Gastrocnemius medialis (tissue), 4 donors: ENCODE results near the gene LTA. TPM values are rescaled to one million over a fixed set of nuclear protein-coding genes. Genes with fewer than 3 reads are reported as not detected.

Experiments used
- ATAC-seq, 2 donors: fragments of 150-250 bp; one replicate each; pipeline ENCODE4 v1.9.1; 2016
- DNase-seq, 2 donors: peaks; one replicate each; pipeline ENCODE4 v3.0.0-alpha.2; 2019
- H3K27ac ChIP-seq, 4 donors: fragments of 200-600 bp; sonication (generic); 1 replicate in 1 of 4; 2 replicates in 3 of 4; pipeline ENCODE4 v1.5.1; 2016 to 2018; ENCODE audit warnings: mild to moderate bottlenecking in 2 of 4, moderate library complexity in 1 of 4
- H3K27me3 ChIP-seq, 3 donors: fragments of 200-600 bp; sonication (generic) in 2 of 3; 1 replicate in 1 of 3; 2 replicates in 2 of 3; pipeline versions ENCODE4 v1.5.1 to v1.6.0; 2016 to 2019; ENCODE audit warnings: mild to moderate bottlenecking in 1 of 3, moderate library complexity in 1 of 3
- H3K36me3 ChIP-seq, 2 donors: fragments of 200-600 bp; sonication (generic) in 1 of 2; one replicate each; pipeline ENCODE4 v1.5.1; 2017 to 2018
- H3K4me1 ChIP-seq, 2 donors: fragments of 200-600 bp; sonication (generic) in 1 of 2; one replicate each; pipeline ENCODE4 v1.5.1; 2016 to 2017; ENCODE audit warnings: mild to moderate bottlenecking in 2 of 2
- H3K4me3 ChIP-seq, 4 donors: fragments of 200-600 bp; sonication (generic) in 3 of 4; 1 replicate in 1 of 4; 2 replicates in 3 of 4; pipeline ENCODE4 v1.5.1; 2016 to 2019; ENCODE audit warnings: mild to moderate bottlenecking in 2 of 4
- H3K9me3 ChIP-seq, 3 donors: fragments of 200-600 bp; sonication (generic) in 2 of 3; 1 replicate in 1 of 3; 2 replicates in 2 of 3; pipeline ENCODE4 v1.5.1; 2016 to 2019
- POLR2A ChIP-seq, 2 donors: fragments of 450-650 bp; IDR thresholded peaks; one replicate each; pipeline ENCODE4 v1.6.1; 2017; ENCODE audit warnings: antibody characterized with exemption in 2 of 2, mild to moderate bottlenecking in 2 of 2, moderate library complexity in 2 of 2
- in situ Hi-C, 4 donors: fragments of 200-750 bp; cut with MboI; loops; one replicate each; pipeline versions ENCODE4 v1.15.0 to v1.8.0; 2017; ENCODE audit warnings: low sequenced_read_pairs in 4 of 4
- intact Hi-C: fragments of 100-400 bp; cut with DNase I; formaldehyde crosslinking; loops from one replicate; pipeline ENCODE4 v1.15.1; 2023; ENCODE audit warnings: low total_unique reads
- total RNA-seq, 4 donors: library from RNA; depleted of rRNA; stranded (reverse); fragments of >200 nt; gene quantifications; one replicate each; pipeline versions ENCODE4 v1.1.0 to v1.2.3, GENCODE V29; 2016
- TF ChIP-seq, protein P1 (sequence below), 5 experiments: fragments of 450-650 bp in 3 of 5; fragments of 200-600 bp in 2 of 5; sonication (generic) in 2 of 5; IDR thresholded peaks in 4 of 5; conservative IDR thresholded peaks in 1 of 5; 1 replicate in 4 of 5; 2 replicates in 1 of 5; pipeline ENCODE4 v1.5.1; 2016 to 2019; ENCODE audit warnings: antibody characterized with exemption in 5 of 5, mild to moderate bottlenecking in 3 of 5, moderate library complexity in 3 of 5

The LTA gene
- total RNA-seq, 4 donors from 2014 or later = not detected

- intact Hi-C loops = loop anchor here (1.0 kb wide), 2 partner anchors 17 to 35 kb away; partner anchors contain the start of gene ATP6V1G2
- peak; percentile 9 to 18 for ATAC-seq
- DNase-seq = no peak
- Histone ChIP-seq H3K27me3 (no peaks in the 10 kb centered on the region), H3K4me3 (peak overlapping the region; percentile 67 to 96 (median 90)), H3K27ac (peak overlapping the region; percentile 74 to 84 (median 77)), H3K36me3 (no peaks in the 10 kb centered on the region), H3K4me1 (peaks cover 0 to 5% of the 10 kb centered on the region in 2 donors), H3K9me3 (no peaks in the 10 kb centered on the region)
- TF ChIP-seq, protein P1, sequence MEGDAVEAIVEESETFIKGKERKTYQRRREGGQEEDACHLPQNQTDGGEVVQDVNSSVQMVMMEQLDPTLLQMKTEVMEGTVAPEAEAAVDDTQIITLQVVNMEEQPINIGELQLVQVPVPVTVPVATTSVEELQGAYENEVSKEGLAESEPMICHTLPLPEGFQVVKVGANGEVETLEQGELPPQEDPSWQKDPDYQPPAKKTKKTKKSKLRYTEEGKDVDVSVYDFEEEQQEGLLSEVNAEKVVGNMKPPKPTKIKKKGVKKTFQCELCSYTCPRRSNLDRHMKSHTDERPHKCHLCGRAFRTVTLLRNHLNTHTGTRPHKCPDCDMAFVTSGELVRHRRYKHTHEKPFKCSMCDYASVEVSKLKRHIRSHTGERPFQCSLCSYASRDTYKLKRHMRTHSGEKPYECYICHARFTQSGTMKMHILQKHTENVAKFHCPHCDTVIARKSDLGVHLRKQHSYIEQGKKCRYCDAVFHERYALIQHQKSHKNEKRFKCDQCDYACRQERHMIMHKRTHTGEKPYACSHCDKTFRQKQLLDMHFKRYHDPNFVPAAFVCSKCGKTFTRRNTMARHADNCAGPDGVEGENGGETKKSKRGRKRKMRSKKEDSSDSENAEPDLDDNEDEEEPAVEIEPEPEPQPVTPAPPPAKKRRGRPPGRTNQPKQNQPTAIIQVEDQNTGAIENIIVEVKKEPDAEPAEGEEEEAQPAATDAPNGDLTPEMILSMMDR (IDR thresholded peaks at IDR 0.05 in 4 of 5, conservative IDR thresholded peaks at IDR 0.05 in 1 of 5) = no peak
- no peak for TF ChIP-seq POLR2A (IDR thresholded peaks at IDR 0.05)
- in situ Hi-C loops = no loop called here
These were observed 9.5 kb downstream of the LTA start for GRCh38 chr6:31581434-31582229.

- no peak for ATAC-seq
- no peak for DNase-seq
- TF ChIP-seq, protein P1 (IDR thresholded peaks at IDR 0.05 in 4 of 5, conservative IDR thresholded peaks at IDR 0.05 in 1 of 5) = no peak
- TF ChIP-seq POLR2A (IDR thresholded peaks at IDR 0.05) = no peak
- H3K27ac ChIP-seq = peak within 1 kb of the TSS; percentile 74 to 84 (median 77)
- no peaks in the 10 kb centered on the region for H3K36me3 ChIP-seq
- H3K27me3 ChIP-seq = no peaks in the 10 kb centered on the region
- H3K4me3 ChIP-seq = peak within 1 kb of the TSS; percentile 67 to 96 (median 90)
- in situ Hi-C loops (no loop called here), intact Hi-C loops (no loop called here)
- no peaks in the 10 kb centered on the region for H3K9me3 ChIP-seq
- peaks cover 0 to 5% of the 10 kb centered on the region in 2 donors for H3K4me1 ChIP-seq
These were observed 10.1 kb downstream of the LTA start, which contains the start of gene LTB for GRCh38 chr6:31582230-31582643. TSS of gene LTB (minus strand) at chr6:31582424. CDS start at chr6:31582417, 7 bp downstream.

DNA sequence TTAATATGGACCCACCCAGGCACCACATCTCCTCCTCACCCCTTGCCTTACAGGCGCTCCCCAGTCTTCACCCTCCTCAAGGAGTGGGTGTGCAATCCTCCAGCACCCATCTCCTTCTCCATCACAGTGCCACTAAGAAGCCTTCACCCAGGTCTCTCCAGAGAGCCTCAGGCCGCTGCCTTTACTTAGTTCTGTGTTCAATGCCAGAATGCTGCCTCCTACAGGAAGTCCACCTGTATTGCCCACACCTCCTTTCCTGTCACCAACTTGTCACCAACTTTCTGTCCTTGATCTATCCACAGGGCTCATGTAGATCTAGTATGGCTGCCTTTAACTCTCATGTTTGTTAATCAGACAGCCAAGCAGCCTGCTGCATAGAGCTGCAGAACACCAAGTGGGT is 13.4 kb downstream of the LTA start:
- H3K4me3 ChIP-seq = no peak overlapping the region
- DNase-seq = no peak
- peaks cover 0 to 5% (median 0%) of the 10 kb centered on the region in 3 donors for H3K27me3 ChIP-seq
- H3K9me3 ChIP-seq = no peaks in the 10 kb centered on the region
- no peaks in the 10 kb centered on the region for H3K36me3 ChIP-seq
- TF ChIP-seq POLR2A (IDR thresholded peaks at IDR 0.05) = no peak
- TF ChIP-seq, protein P1 (IDR thresholded peaks at IDR 0.05 in 4 of 5, conservative IDR thresholded peaks at IDR 0.05 in 1 of 5) = no peak
- intact Hi-C loops = no loop called here
- in situ Hi-C loops = no loop called here
- no peak for ATAC-seq
- H3K4me1 ChIP-seq = peaks cover 0 to 3% of the 10 kb centered on the region in 2 donors
- no peak overlapping the region for H3K27ac ChIP-seq

DNA sequence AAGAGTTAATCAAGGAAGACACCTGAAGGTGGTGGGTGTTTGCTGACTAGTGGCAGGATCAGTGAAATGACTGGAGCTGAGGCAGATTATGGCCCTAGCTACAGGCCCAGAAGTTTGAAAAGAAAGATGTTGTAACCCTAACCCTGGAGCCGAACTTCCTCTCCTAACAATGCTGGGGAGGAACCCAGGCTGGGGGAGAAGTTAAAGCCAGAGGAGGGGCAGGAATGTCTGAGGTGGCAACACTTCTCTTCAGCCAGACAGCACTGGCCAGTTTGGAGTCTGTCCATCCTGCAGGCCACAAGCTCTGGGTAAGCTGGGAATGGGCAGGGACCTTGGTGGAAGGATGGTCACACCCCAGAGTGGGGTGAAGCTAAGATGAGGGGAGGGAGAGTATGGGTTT is 13.9 kb downstream of the LTA start, which contains the start of gene LST1:
Gene LST1, plus strand, starts transcription at position 270 of the 400 bp plus-strand sequence. CDS start 1,023 bp downstream, outside the sequence.
- Histone ChIP-seq H3K27me3 (peaks cover 0 to 5% (median 0%) of the 10 kb centered on the region in 3 donors), H3K27ac (no peak within 1 kb of the TSS), H3K9me3 (no peaks in the 10 kb centered on the region), H3K4me3 (no peak within 1 kb of the TSS), H3K4me1 (no peaks in the 10 kb centered on the region), H3K36me3 (no peaks in the 10 kb centered on the region)
- DNase-seq (no peak), ATAC-seq (no peak)
- intact Hi-C loops = no loop called here
- TF ChIP-seq POLR2A (IDR thresholded peaks at IDR 0.05) = no peak
- TF ChIP-seq, protein P1 (IDR thresholded peaks at IDR 0.05 in 4 of 5, conservative IDR thresholded peaks at IDR 0.05 in 1 of 5) = no peak
- in situ Hi-C loops = no loop called here
